NCI-H82 treated with DMSO at 0.1 percent for 48 hours (cell line): ENCODE data around the gene MAP2K3.
"Not testable (repeated sequence)": the region's sequence is repeated elsewhere in the genome, so short reads cannot be mapped to it uniquely, and the experiment has no call there.

Experiments
- DNase-seq: peaks from one replicate; lab custom pipeline; 2025; ENCODE audit not compliant: unreplicated experiment; lab: John Stamatoyannopoulos, UW

The MAP2K3 gene

DNA sequence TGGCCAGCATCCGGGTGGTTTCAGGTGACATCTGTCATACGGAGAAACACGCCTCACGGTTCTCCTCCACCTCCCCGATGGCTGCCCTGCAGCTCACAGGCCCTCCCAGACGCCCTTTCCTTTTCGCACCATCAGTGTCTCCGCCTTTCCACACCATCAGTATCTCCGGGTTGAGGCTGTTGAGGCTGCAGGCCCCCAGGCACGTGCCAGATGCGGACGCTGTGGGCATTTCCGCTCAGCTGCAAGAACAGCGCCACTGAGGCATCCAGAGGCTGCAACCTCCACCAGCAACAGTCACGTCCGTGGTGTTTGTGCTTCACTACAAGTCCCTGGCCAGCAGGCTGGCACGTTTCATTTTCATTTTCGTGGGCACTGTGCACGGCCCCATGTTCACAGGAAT lies 66.0 kb downstream of the MAP2K3 start:
- not testable (repeated sequence) for DNase-seq

DNA sequence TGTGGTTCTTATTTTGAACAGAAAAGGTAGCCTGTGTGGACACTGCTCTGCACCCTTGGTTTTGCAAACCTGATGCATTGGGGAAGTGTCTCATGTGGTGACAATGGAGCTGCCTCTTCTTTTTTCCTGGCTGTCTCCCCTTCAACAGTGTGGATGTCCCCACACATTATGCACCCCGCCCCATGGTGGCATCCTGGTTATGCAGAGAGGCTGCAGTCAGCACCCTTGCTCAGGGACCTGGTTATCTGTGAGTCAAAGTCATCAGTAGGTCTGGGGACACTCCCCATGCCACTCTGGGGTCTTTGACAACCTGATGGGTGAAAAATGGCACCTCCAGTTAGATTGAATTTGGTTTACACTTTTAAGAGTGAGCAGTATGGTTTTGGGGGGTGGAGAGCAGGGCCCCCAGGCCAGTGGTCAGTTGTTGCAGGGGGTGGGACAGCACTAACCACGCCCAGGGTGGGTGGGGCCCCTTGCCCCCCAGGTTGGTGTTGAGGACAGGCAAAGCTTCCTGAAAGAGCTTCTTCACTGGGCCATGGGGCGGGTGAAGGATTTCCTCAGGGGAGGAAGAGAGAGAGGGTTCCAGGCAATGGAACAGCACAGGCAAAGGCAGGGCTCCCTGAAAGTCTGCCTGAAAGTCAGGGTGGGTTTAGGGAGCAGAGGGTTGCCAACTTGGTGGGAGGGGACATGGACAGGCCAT lies 67.0 kb downstream of the MAP2K3 start:
- DNase-seq, result no peak

DNA sequence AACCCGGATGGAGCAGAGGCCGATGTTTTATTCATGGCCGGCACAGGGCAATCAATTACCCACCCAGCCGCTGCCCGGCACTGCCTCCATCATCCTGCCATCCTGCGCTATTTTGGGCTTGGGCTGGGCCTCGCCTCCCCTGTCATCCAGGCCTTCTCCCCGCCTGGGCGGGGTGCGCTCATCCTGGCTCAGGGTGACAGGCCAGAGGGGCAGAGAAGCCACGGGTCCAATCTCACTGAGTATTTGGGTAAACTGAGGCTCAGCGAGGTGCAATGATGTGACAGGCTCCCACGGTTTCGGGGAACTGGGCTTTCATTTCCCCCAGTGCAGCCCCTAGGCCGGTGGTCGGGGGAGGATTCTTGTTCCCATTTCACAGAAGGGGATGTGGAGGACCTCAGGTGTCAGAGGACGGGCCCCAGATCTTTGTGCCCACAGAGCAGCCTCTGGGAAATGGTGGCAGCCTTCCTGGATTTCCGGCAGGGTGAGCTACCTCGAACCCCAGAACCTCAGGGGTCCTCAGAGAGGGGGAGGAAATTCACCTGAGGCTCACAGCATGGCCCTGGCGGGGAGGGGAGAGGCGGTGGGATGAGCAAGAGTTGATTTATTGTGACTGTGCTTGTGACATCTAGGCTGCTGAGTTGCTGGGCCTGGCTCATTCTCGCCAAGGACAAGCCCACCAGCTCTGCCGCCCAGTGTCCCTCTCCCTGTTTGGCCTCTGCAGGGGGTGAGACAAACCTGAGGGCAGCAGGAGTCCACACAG lies 67.9 kb downstream of the MAP2K3 start:
- DNase-seq, result no peak

DNA sequence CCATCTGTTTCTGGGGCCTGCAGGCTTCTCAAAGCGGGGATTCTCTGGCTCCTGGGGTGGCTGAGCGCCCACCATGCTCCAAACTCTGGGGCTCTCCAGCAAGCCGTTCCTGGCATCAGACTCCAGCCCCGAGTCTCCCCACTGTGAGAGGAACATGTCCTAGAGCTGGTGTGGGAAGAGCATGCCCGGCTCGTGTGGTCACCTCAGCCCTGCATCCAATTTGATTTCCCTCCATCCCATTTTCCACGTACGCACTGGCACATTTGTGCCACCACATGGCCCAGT lies 68.4 kb downstream of the MAP2K3 start:
- no peak for DNase-seq

DNA sequence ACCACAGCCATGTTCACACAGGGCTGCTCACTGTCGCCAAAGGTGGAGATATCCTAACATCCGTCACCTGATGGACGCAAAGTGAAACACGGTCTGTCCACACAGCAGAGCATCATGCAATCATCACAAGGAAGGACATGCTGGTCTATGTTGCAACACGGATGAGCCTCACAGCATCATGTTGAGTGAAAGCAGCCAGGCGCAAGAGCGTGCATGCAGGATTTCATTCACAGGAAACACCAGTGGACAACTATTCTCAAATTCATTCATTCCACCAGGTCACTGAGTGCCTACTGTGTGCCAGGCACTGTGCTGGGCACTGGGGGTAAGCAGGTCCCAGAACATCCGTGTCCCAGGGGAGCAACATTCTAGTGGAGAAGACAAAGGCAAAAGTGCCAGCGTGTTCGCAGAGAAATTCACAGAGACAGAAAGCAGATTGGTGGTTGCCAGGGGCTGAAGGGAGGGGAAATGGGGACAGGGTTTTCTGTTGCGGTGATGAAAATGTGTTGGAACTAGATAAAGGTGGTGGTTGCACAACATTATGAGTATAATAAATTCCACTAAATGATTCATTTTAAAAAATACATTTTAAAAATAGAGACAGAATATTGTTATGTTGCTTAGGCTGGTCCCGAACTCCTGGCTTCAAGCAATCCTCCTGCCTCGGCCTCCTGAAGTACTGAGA lies 69.0 kb downstream of the MAP2K3 start:
- no peak for DNase-seq

DNA sequence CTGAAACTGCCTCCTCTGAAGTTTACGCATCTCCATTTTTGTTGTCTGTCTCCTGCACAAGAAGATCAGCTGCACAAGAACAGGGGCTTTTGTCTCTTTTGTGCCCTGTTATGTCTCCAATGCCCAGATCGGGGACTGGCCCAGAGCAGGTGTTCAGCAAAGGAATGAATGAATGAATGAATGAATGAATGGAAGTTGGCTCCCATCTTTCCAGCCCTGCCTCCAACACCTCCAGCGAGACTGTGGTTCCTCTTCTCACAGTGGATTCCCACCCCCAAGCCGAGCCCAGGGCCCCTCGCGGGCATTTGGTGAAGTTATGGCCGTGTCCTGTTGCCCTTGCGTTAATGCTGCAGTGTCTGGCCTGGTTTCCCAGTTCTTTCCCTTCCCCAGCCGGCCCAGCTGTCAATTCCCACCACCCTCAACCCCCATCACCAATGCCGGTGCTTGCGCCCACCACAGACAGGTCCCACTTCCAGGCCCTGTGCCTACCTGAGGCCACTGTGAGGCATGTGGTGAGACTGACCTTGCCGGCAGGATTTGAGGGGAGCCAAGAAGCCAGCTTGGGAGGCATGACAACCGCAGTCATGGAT lies 70.4 kb downstream of the MAP2K3 start:
- DNase-seq, result no peak

DNA sequence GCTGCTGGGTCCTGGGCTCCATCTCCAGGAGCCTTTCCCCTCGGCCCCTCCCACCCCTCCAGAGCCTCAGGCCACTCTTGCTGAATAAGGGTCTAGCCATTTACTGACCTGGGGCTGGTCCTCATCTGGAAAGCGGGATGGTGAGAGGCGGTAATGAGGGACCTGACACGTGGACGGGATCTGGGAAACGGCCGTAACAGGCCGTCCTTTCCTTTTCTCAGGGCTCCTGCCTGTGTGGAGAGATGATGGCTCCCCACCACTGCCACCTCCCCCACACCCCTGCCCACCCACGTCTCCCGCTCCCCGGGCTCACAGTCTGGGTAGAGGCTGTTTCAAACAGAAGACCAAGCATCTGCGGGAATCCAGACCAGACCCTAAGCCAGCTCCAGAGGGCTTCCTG lies 71.1 kb downstream of the MAP2K3 start:
- no peak for DNase-seq

DNA sequence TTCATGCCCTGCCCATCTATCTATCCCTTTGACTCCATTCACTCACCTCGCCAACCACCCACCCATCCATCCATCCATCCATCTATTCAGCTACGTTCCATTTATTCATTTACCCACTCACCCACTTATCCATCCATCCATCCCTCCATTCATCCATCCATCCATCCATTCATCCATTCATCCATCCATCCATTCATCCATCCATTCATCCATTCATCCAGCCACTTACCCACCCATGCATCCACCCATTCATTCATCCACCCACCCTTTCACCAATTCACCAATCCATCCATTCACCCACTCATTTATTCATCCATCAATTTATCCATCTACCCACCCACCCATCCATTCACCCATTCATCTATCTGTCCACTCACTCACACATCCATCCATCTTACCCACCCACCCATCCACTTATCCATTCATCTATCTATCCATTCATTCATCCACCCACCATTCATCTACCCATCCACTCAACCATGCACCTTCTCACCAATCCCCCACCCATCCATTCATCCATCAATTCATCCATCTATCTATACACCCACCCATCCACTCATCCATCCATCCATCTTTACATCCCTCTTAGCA lies 72.1 kb downstream of the MAP2K3 start:
- no peak for DNase-seq

DNA sequence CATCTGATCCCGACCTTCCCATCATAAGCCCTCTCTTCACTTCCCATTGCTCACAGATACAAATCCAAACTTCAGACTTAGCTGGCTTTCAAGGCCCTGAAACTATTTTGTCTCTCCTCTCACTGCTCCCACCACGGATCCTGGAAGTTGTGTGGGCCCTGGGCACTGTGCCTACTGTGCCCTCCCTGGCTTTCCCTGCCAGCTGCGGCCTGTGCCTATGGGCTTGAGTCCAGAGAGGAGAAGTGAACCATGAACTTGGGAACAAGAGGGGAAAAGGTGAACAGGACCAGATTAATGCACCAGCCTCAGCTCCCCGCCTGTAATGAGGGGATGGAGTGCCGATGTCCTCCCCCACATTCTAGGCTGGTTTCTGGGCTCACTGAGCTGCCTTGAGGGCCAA lies 72.8 kb downstream of the MAP2K3 start:
- DNase-seq, result no peak

DNA sequence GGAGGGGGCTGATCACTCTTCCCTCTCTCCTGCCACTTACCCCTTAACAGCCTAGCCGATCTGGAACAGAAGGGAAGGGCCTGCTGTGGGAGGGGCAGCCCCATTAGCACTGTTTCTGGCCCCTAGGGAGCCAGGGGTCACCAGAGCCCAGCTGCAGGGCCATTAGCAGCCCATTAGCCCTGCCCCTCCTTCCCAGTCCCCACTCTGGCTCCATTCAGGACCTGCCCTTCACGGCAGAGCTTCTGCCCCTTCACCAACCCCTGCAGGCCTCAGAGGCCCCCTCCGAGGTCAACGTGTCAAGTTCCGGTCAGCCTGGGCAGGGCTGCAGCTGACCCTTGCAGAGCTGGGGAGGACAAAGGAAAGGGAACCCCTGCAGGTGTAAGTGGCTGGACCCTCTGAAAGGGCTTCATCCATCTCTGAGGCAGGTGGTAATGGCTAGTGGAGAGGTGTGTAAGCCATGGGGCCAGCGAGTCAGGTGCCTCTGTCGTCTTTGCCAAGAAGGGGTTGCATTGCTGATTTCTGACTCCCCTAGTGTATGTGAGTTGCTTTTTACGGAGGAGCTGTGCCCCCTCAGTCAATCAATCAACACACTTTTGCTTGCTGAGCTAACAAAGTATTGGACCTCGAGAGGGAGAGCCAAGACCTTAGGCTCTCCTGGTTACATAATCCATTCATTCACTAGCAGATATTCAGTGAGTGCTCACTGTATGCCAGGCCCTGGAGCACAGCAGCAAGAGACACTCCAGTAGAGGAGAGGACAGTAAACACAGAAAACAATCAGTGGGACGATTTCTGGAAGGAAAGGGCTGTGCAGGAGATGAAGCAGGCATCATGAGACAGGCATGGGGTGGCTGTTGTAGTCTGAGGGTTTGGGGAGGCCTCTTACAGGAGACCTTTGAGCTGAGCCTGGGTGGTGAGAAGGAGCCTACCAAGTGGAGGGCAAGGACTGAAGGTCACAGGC lies 73.5 kb downstream of the MAP2K3 start:
- DNase-seq, result no peak

DNA sequence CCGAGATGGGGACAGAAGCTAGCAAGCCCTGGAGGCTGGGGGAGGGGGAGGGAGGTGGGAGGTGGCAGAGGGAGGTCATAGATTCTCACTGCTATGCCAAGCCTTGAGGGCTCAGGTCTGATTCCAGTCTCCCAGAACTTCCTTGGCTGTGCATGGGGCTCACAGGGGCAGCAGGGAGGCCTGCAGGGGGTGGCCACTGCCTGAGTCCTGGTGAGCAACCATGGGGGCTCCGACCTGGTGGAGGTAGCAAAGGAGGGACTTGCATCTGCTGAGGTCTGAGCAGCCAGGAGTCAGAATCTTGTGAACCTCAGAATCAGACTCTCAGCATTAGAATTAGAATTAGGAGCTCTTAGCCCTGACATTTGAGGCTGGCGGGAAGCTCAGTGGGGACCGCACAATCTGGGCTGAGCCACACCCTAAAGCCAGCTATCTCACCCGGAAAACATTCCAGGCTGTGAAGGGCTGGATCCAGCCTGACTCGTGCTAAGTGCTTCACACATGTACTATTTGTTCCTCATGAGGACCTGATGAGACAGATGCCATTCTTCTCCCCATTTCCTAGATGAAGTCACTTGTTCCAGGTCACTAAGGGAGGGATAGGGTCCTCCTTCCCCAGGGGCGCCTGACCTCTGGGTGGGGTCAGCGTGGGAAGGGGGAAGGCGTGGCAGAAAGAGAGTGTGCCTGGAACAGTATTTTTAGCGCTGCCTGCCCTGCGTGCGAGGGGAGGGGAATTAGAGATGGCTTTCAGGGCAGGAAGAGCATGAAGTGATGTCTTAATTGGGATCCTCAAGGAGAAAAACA lies 74.4 kb downstream of the MAP2K3 start:
- DNase-seq, result no peak

DNA sequence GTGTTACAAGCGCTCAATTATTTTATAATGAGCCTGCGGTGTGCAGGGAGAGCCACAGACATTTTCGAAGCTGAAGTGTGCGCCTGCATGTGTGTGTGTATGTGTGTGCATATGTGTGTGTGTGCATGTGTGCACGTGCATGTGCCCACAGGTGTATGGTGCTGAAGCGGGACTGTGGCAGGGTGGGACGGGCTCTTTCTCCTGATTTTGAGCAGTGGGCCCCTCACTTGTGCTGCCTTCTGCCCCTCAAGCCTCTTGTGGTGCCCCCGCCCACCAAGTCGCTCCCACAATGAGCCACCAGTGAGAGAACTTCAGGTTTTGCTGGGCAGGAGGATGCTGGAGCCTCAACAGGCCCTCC lies 75.0 kb downstream of the MAP2K3 start:
- DNase-seq, result no peak

DNA sequence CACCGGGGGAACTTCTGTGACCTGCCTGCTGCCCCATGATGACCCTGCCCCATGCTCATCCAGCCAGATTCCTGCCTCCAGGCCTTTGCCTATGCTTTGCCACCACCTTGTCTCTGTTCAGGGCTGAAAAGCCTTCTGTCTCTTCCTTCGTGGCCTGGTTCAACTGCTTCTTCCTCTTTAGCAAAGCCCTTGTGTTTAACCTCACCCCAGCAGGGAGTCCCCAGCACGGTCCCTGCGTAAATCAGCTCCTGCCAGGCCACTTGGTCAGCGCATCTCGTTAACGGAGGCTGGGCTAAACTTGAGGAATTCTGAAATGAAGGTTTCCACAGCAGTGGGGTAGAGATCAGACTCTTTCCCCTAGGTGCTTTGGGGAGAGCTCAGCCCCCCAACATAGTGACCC lies 75.5 kb downstream of the MAP2K3 start:
- no peak for DNase-seq

DNA sequence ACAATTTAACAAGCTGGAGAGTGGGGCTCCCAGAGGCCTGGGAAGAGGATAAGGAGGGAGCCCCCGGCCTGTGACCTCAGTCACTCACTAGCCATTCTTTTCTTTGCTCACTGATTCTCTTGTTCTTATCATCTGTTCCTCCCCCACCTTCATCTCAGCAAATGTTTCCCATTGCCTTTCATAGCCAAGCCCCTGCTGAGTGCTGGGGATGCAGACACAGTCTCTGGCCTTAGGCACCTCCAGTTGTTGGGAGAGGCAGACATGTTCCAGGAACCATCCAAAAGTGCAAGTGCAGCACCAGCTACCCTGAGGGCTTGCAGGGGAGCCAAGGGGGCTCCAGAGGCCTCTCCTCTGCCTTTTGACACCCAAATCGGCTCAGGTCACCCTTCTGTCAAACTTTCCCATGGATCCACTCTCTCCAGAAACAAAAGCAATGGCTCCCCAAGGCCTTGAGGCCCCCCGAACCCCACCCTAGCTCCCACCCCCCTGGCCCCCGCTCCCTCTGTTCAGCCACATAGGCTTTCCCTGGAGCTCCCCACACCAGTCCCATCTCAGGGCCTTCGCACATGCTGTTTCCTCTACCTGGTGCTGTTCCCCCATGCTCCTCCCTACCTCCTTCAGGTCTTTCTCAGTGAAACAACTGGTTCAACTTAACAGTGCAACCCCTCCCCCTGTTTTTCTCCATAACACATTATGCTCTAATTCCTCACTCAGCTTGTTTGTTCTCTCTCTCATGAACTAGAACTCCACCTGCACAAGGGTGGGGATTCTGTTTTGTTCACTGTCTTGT lies 76.7 kb downstream of the MAP2K3 start:
- no peak for DNase-seq

DNA sequence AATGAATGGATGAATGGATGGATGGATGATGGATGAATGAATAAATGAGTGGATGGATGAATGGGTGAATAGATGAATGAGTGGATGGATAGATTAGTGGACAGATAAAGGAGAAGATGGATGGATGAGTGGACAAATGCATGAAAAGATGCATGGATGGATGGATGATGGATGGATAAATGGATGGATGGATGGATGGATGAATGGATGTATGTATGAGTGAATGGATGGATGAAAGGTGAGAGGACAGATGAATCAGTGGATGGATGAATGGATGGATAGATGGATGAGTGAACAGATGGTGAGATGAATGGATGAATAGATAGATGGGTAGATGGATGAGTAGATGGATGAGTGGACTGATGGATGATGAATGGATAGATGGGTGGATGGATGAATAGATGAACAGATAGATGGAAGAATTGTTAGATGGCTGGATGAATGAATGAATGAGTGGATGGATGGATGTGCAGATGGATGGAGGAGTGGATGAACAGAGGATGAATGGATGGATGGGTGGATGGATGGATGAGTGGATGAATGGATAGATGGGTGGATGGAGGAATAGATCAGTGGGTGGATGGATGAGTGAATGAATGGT lies 77.9 kb downstream of the MAP2K3 start:
- DNase-seq, result no peak

DNA sequence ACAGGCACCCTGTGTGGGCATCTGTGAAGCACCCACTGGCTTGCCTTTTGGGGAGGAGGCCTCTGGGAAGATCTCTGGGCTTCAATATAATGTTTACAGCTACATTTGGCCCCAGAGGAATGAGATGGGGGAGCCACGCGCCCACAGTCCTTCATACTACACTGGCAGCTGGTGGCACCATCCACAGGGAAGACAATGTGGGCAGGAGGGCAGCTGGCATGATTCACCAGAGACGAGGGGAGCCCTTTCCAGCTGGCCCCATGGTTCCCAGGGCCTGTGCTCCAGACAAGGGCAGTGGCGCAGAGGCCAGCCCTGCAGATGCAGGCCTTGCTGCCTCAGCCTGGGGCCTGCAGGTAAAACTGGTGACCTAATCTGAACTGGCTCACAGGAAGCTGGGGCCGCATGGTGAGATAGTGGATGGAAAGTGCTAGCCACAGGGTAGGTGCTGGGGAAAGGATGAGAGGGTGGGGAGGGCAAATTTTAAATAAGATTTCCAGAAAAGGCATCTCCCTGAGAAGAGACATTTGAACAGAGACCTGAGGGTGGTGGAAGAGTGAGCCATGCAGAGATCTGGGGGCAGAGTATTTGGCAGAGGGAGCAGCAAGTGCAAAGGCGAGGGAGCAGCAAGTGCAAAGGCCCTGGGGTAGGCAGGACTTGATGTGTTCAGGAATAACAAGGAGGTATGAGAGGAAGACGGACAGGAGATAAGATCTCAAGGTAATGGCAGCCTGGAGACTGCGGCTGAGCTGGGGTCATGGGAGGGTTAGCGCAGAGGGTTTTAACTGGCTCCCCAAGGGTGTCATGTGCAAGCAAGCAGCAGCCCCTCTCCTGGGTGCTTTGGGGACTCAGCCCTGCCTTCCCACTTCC lies 79.5 kb downstream of the MAP2K3 start:
- DNase-seq, result no peak
